GM18873 (cell line): ENCODE results near the gene NPC2.

Experiments used
- ATAC-seq: cut with Tn5 transposase; IDR thresholded peaks from one replicate; pipeline ENCODE4 v1.9.1; 2021; ENCODE audit warnings: mild to moderate bottlenecking, moderate library complexity, moderate number of reproducible peaks; ENCODE audit not compliant: unreplicated experiment, low FRiP score

NPC2 gene

GRCh38 chr14:74519316-74520074 is 26.4 kb upstream of the NPC2 start:
- no peak for ATAC-seq

GRCh38 chr14:74518221-74518620 is 25.1 kb upstream of the NPC2 start:
- ATAC-seq: no peak

- ATAC-seq: no peak
These were observed 24.6 kb upstream of the NPC2 start for GRCh38 chr14:74517731-74518130.

GRCh38 chr14:74516451-74517160 is 23.5 kb upstream of the NPC2 start:
- no peak for ATAC-seq

GRCh38 chr14:74515891-74516412 is 22.8 kb upstream of the NPC2 start:
- no peak for ATAC-seq

- no peak for ATAC-seq
These were observed 21.4 kb upstream of the NPC2 start for GRCh38 chr14:74514471-74514941.

- ATAC-seq: no peak
These were observed 19.1 kb upstream of the NPC2 start for GRCh38 chr14:74511966-74512830.

GRCh38 chr14:74510959-74511409 is 17.9 kb upstream of the NPC2 start:
- no peak for ATAC-seq

- no peak for ATAC-seq
These were observed 17.3 kb upstream of the NPC2 start for GRCh38 chr14:74510223-74510931.

- ATAC-seq: no peak
These were observed 16.6 kb upstream of the NPC2 start for GRCh38 chr14:74509587-74510222.

- no peak for ATAC-seq
These were observed 15.8 kb upstream of the NPC2 start for GRCh38 chr14:74508844-74509428.

GRCh38 chr14:74508292-74508731 is 15.2 kb upstream of the NPC2 start:
- ATAC-seq: no peak

- ATAC-seq: no peak
These were observed 14.7 kb upstream of the NPC2 start for GRCh38 chr14:74507840-74508239.

- ATAC-seq: no peak
These were observed 14.0 kb upstream of the NPC2 start for GRCh38 chr14:74507085-74507484.

- ATAC-seq: no peak
These were observed 13.3 kb upstream of the NPC2 start for GRCh38 chr14:74506411-74506851.

- no peak for ATAC-seq
These were observed 12.7 kb upstream of the NPC2 start for GRCh38 chr14:74505831-74506230.

GRCh38 chr14:74504874-74505720 is 12.0 kb upstream of the NPC2 start:
- no peak for ATAC-seq

GRCh38 chr14:74504412-74504811 is 11.3 kb upstream of the NPC2 start:
- ATAC-seq: no peak
